ENCODE results near the gene ATG10.

Gene ATG10

DNA sequence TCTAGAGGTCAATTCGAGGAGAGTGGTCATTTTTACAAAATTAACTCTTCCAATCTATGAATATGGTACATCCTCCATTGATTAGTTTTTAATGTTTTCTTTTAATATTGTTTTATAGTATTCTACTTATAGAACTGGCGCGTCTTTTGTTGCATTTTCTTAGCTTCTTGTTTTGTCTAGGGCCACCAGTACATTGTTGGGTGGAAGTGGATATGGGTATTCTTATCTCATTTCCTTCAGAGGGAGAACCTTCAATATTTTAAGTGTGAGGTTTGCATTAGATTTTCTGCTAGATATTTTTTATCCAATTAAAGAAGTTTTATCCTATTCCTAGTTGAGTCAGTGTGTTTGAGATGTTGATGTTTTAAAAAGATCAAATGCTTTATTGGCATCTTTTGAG, 236.5 kb downstream of the ATG10 start:
- no peak for DNase-seq (ENCODE audit: low read depth)
- no peak overlapping the region for H3K4me3 ChIP-seq (ENCODE audit: low read length)
- TF ChIP-seq, protein P1, sequence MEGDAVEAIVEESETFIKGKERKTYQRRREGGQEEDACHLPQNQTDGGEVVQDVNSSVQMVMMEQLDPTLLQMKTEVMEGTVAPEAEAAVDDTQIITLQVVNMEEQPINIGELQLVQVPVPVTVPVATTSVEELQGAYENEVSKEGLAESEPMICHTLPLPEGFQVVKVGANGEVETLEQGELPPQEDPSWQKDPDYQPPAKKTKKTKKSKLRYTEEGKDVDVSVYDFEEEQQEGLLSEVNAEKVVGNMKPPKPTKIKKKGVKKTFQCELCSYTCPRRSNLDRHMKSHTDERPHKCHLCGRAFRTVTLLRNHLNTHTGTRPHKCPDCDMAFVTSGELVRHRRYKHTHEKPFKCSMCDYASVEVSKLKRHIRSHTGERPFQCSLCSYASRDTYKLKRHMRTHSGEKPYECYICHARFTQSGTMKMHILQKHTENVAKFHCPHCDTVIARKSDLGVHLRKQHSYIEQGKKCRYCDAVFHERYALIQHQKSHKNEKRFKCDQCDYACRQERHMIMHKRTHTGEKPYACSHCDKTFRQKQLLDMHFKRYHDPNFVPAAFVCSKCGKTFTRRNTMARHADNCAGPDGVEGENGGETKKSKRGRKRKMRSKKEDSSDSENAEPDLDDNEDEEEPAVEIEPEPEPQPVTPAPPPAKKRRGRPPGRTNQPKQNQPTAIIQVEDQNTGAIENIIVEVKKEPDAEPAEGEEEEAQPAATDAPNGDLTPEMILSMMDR (conservative IDR thresholded peaks at IDR 0.05; ENCODE audit: low read depth, low read length): no peak

DNA sequence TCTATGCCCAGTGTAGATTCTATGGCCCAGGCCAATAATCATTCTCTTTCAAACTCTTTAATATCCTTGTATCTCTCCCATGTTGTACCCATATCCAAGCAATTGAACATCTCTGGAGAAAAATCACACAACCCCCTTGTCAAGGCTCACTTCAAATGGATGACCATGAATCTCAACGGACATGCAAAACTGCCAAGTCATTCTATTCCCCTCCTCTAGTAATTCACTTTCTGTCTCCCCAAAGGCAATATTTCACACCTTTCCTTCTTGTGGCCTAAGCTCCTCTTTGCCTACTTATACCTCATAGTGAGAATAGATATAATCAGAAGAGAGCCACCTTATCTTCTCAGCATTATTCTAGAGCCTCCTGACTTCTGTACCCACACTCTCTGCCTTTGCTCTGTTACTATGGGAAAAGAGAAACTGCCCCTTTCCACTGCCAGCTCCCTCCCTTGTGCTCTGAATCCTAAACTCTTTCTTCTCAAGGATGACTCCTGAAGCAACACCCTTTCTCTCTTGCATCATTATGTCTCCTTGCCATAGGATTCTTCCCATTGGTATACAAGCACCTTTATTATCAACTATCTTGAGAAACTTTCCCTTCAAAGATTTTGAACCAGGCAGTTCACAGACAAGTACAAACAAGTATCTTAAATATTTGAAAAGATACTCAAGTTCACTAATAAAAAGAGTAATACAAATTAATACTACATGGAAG, 240.2 kb downstream of the ATG10 start:
- TF ChIP-seq, protein P1 (conservative IDR thresholded peaks at IDR 0.05; ENCODE audit: low read depth, low read length): no peak
- no peak for DNase-seq (ENCODE audit: low read depth)
- H3K4me3 ChIP-seq (ENCODE audit: low read length): no peak overlapping the region

DNA sequence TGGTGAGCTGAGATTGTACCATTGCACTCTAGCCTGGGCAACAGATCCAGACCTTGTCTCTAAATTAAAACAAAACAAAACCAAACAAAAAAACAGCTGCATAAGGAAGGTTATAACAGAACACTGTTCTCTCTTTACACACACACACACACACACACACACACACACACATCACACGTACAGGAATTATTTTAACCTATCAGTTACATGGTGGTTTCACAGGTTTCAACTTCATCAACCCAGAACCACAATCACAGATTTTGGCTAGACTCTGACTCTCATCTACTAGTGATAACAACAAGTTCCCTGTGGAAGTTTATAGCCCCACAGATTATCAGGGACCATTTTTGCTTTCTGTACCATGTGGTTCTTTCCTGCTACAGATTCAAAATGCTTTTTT, 246.1 kb downstream of the ATG10 start:
- TF ChIP-seq, protein P1 (conservative IDR thresholded peaks at IDR 0.05; ENCODE audit: low read depth, low read length): no peak
- no peak for DNase-seq (ENCODE audit: low read depth)
- H3K4me3 ChIP-seq (ENCODE audit: low read length): no peak overlapping the region

DNA sequence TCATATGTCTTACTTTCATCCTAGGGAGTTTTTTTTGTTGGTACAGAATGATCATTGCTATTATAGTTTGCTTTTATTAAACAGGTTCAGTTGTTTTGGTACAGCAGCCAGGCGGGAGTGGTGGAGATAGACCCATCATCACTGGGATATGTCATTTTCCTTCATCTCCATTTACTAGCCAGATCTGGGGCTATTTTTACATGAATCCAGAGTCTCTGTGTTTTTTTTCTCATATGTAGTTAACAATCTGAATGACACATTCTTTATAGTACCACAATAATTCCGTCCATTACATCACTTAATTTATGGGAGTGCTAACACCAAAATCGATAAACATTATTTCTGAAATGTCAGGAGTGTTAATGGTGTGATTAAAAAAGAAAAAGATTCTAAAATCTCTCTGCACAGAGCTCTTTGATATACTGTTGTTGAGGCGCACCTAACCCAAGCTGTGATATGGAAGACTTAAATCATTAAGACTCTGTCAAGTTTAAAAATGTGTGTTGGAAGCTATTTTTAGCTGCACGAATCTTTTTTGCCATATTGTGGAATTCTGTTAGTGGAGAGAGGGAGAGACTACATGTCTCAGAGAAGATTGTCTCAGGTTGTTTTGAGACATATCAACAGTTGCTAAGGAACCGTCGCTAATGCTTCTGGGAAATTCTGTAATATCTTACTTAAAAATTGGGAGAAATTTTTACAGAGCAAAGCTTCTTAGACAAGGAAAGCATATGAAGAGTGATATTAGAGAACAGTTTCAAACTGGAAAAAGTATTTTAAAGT, 246.7 kb downstream of the ATG10 start:
- DNase-seq (ENCODE audit: low read depth): peak; percentile 11
- no peak overlapping the region for H3K4me3 ChIP-seq (ENCODE audit: low read length)
- TF ChIP-seq, protein P1 (conservative IDR thresholded peaks at IDR 0.05; ENCODE audit: low read depth, low read length): no peak

DNA sequence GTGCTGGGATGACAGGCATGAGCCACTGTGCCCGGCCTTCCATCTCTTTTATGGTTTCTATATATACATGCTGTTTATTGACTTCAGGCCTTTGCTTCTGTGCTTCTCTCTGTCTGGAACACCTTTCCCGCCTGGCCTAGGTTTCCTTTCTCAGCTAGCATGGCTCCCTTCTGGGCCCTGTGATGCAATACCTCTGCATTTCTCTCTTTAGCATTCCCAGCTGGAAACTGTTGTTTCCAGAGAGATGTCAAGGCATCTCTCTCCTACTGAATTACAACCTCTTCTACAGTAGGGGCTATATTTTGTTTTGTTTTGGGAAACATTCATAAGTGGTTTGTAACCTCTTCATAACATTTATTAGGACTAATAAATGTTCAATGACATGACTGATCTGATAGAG, 249.2 kb downstream of the ATG10 start:
- H3K4me3 ChIP-seq (ENCODE audit: low read length): no peak overlapping the region
- DNase-seq (ENCODE audit: low read depth): no peak

DNA sequence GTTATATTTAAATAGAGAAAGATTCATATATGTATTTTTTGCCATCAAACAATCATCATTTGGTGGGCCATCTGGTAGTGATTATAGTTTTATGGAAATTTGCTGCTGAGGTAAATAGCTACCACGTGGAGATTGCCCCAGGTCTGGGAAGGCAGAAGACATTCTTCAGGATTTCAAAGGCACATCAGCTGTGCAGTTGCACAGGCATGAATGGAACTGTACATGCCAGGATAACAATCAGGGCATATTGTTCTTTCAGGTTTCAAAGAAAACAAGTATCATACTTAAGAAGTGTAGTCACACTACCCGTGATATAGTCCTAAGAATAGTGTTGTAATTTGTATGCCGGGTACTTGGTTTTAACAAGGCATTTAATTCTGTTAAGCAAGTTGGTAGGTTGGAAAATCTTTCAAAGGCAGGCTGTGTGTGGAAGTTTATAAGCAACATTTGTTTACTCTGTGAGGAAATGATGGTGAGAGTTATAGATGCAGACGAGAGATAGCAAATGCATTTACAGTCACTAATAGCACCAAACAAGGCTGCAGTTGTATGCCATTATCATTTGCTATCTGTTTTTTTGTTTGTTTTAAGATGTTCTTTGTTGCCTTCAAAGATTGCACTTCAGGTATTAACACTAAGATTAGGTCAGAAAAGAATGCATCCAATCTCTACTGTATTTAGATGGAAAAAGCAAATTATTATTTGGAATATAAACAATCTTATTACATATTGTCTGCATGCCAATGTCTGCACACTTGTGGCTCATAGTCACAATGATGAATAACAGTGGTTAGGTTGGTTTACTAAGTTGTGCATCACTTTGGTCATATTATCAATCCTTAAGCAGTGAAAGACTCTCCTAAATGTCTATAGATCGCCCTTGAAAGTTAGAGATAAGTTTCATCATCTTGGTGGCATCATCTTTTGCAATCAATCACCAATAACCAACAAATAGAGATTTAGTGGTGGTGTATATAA, 251.1 kb downstream of the ATG10 start:
- DNase-seq (ENCODE audit: low read depth): peak; percentile 15
- TF ChIP-seq, protein P1 (conservative IDR thresholded peaks at IDR 0.05; ENCODE audit: low read depth, low read length): no peak
- no peak overlapping the region for H3K4me3 ChIP-seq (ENCODE audit: low read length)

More for the DNA sequence above, 249.2 kb downstream of the ATG10 start:
- TF ChIP-seq, protein P1 (conservative IDR thresholded peaks at IDR 0.05; ENCODE audit: low read depth, low read length): no peak
